ENCODE results near the gene FNBP1.
"Not testable (repeated sequence)": the region's sequence is repeated elsewhere in the genome, so short reads cannot be mapped to it uniquely, and the experiment has no call there.

Gene FNBP1

GRCh38 chr9:130023144-130023787 lies 19.7 kb downstream of the FNBP1 start:
- Histone ChIP-seq H3K27ac (ENCODE audit: low read depth, low read length) (no peak overlapping the region), H3K9me3 (ENCODE audit: control insufficient read depth in 5 of 5, low read length in 5 of 5) (peaks cover 0 to 4% (median 0%) of the 10 kb centered on the region in 5 donors), H3K27me3 (ENCODE audit: control insufficient read depth in 5 of 5, insufficient read depth in 4 of 5, low read length in 5 of 5) (no peaks in the 10 kb centered on the region), H3K9ac (ENCODE audit: low read length in 5 of 5) (no peak overlapping the region), H3K36me3 (ENCODE audit: control insufficient read depth in 5 of 5, insufficient read depth in 5 of 5, low read length in 5 of 5) (no peaks in the 10 kb centered on the region), H3K4me3 (ENCODE audit: low read depth in 1 of 5, low read length in 5 of 5) (no peak overlapping the region), H3K4me1 (ENCODE audit: control insufficient read depth in 5 of 5, insufficient read depth in 5 of 5, low read length in 5 of 5) (peaks cover 0 to 13% (median 10%) of the 10 kb centered on the region in 5 donors)

DNA sequence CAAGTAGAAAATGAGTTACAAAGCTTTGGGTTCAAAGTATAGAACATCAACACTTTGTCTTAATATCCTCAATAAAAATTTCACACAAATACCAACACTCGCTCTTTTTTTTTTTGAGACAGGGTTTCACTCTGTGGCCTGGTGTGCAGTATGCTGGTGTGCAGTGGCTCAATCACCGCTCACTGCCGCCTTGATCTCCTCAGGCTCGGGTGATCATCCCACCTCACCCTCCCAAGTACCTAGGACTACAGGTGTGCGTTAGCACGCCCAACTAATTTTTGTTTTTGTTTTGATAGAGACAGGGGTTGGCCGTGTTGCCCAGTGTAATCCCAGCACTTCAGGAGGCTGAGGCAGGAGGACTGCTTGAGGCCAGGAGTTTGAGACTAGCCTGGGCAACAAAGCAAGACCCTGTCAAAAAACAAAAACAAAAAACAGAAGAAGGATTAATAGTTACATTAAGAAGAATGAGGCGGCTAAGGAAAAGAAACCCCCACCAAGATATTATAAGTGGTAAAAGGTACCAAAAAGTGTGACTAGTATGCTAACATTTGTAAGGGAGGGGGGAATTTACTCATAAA lies 20.3 kb downstream of the FNBP1 start:
- peaks cover 0 to 13% (median 10%) of the 10 kb centered on the region in 5 donors for H3K4me1 ChIP-seq (ENCODE audit: control insufficient read depth in 5 of 5, insufficient read depth in 5 of 5, low read length in 5 of 5)
- H3K27ac ChIP-seq (ENCODE audit: low read depth, low read length) = no peak overlapping the region
- no peak overlapping the region for H3K9ac ChIP-seq (ENCODE audit: low read length in 5 of 5)
- no peak overlapping the region for H3K4me3 ChIP-seq (ENCODE audit: low read depth in 1 of 5, low read length in 5 of 5)
- peaks cover 0 to 3% (median 0%) of the 10 kb centered on the region in 5 donors for H3K9me3 ChIP-seq (ENCODE audit: control insufficient read depth in 5 of 5, low read length in 5 of 5)
- H3K36me3 ChIP-seq (ENCODE audit: control insufficient read depth in 5 of 5, insufficient read depth in 5 of 5, low read length in 5 of 5) = no peaks in the 10 kb centered on the region
- no peaks in the 10 kb centered on the region for H3K27me3 ChIP-seq (ENCODE audit: control insufficient read depth in 5 of 5, insufficient read depth in 4 of 5, low read length in 5 of 5)

DNA sequence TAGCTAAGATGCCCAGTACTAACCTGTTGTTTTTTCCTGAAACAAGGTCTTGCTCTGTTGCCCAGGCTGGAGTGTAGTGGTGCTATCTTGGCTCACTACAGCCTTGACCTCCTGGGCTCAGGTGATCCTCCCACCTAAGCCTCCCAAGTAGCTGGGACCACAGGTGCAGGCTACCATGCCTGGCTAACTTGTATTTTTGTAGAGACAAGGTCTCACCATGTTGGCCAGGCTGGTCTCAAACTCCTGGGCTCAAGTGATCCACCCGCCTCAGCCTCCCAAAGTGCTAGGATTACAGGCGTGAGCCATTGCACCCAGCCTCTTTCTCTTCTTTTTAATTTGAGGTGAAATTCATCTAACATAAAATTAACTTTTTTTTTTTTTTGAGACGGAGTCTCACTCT lies 21.1 kb downstream of the FNBP1 start:
- H3K4me1 ChIP-seq (ENCODE audit: control insufficient read depth in 5 of 5, insufficient read depth in 5 of 5, low read length in 5 of 5) = peaks cover 0 to 13% (median 10%) of the 10 kb centered on the region in 5 donors
- H3K36me3 ChIP-seq (ENCODE audit: control insufficient read depth in 5 of 5, insufficient read depth in 5 of 5, low read length in 5 of 5); H3K9ac ChIP-seq (ENCODE audit: low read length in 5 of 5); H3K27ac ChIP-seq (ENCODE audit: low read depth, low read length); H3K4me3 ChIP-seq (ENCODE audit: low read depth in 1 of 5, low read length in 5 of 5); H3K9me3 ChIP-seq (ENCODE audit: control insufficient read depth in 5 of 5, low read length in 5 of 5); H3K27me3 ChIP-seq (ENCODE audit: control insufficient read depth in 5 of 5, insufficient read depth in 4 of 5, low read length in 5 of 5): not testable (repeated sequence)

GRCh38 chr9:130021123-130021522 lies 21.9 kb downstream of the FNBP1 start:
- no peak overlapping the region for H3K4me3 ChIP-seq (ENCODE audit: low read depth in 1 of 5, low read length in 5 of 5)
- H3K36me3 ChIP-seq (ENCODE audit: control insufficient read depth in 5 of 5, insufficient read depth in 5 of 5, low read length in 5 of 5) = no peaks in the 10 kb centered on the region
- H3K9ac ChIP-seq (ENCODE audit: low read length in 5 of 5) = no peak overlapping the region
- no peak overlapping the region for H3K27ac ChIP-seq (ENCODE audit: low read depth, low read length)
- H3K27me3 ChIP-seq (ENCODE audit: control insufficient read depth in 5 of 5, insufficient read depth in 4 of 5, low read length in 5 of 5) = no peaks in the 10 kb centered on the region
- peaks cover 0 to 13% (median 7%) of the 10 kb centered on the region in 5 donors for H3K4me1 ChIP-seq (ENCODE audit: control insufficient read depth in 5 of 5, insufficient read depth in 5 of 5, low read length in 5 of 5)
- H3K9me3 ChIP-seq (ENCODE audit: control insufficient read depth in 5 of 5, low read length in 5 of 5) = no peaks in the 10 kb centered on the region

- H3K9ac ChIP-seq (ENCODE audit: low read length in 5 of 5) = no peak overlapping the region
- no peak overlapping the region for H3K27ac ChIP-seq (ENCODE audit: low read depth, low read length)
- no peaks in the 10 kb centered on the region for H3K27me3 ChIP-seq (ENCODE audit: control insufficient read depth in 5 of 5, insufficient read depth in 4 of 5, low read length in 5 of 5)
- no peaks in the 10 kb centered on the region for H3K36me3 ChIP-seq (ENCODE audit: control insufficient read depth in 5 of 5, insufficient read depth in 5 of 5, low read length in 5 of 5)
- H3K4me3 ChIP-seq (ENCODE audit: low read depth in 1 of 5, low read length in 5 of 5) = no peak overlapping the region
- H3K9me3 ChIP-seq (ENCODE audit: control insufficient read depth in 5 of 5, low read length in 5 of 5) = no peaks in the 10 kb centered on the region
- peaks cover 0 to 13% (median 7%) of the 10 kb centered on the region in 5 donors for H3K4me1 ChIP-seq (ENCODE audit: control insufficient read depth in 5 of 5, insufficient read depth in 5 of 5, low read length in 5 of 5)
These were observed 22.4 kb downstream of the FNBP1 start for GRCh38 chr9:130020618-130021017.

DNA sequence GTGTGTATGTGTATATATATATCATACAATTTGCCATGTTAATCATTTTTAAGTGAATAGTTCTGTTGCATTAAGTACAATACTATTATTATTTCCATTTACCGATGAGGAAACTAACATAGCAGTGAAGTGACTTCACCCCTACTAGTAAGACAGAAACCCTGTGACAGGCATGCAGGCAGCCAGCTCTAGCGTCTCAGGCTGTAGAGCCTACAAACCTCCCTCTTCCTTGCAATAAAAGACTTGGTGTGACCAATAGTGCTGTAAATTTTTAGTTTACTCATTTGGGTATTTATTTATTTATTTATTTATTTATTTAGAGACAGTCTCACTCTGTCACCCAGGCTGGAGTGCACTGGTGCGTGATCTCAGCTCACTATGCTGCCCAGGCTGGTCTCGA lies 24.7 kb downstream of the FNBP1 start:
- H3K27me3 ChIP-seq (ENCODE audit: control insufficient read depth in 5 of 5, insufficient read depth in 4 of 5, low read length in 5 of 5) = no peaks in the 10 kb centered on the region
- no peaks in the 10 kb centered on the region for H3K36me3 ChIP-seq (ENCODE audit: control insufficient read depth in 5 of 5, insufficient read depth in 5 of 5, low read length in 5 of 5)
- peaks cover 0 to 10% (median 3%) of the 10 kb centered on the region in 5 donors for H3K4me1 ChIP-seq (ENCODE audit: control insufficient read depth in 5 of 5, insufficient read depth in 5 of 5, low read length in 5 of 5)
- no peak overlapping the region for H3K9ac ChIP-seq (ENCODE audit: low read length in 5 of 5)
- H3K4me3 ChIP-seq (ENCODE audit: low read depth in 1 of 5, low read length in 5 of 5) = no peak overlapping the region
- no peaks in the 10 kb centered on the region for H3K9me3 ChIP-seq (ENCODE audit: control insufficient read depth in 5 of 5, low read length in 5 of 5)
- no peak overlapping the region for H3K27ac ChIP-seq (ENCODE audit: low read depth, low read length)

DNA sequence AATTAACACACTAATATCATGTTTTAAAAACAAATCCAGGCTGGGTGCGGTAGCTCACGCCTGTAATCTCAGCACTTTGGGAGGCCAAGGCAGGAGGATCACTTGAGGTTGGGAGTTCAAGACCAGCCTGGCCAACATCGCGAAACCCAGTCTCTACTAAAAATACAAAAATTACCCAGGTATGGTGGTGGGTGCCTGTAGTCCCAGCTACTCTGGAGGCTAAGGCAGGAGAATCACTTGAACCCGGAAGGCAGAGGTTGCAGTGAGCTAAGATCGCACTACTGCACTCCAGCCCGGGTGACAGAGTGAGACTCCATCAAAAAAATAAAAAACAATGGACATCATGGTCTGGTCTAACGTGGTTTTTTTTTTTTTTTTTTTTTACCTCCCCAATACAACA lies 25.5 kb downstream of the FNBP1 start:
- H3K36me3 ChIP-seq (ENCODE audit: control insufficient read depth in 5 of 5, insufficient read depth in 5 of 5, low read length in 5 of 5); H3K9ac ChIP-seq (ENCODE audit: low read length in 5 of 5); H3K27ac ChIP-seq (ENCODE audit: low read depth, low read length); H3K4me1 ChIP-seq (ENCODE audit: control insufficient read depth in 5 of 5, insufficient read depth in 5 of 5, low read length in 5 of 5); H3K27me3 ChIP-seq (ENCODE audit: control insufficient read depth in 5 of 5, insufficient read depth in 4 of 5, low read length in 5 of 5); H3K4me3 ChIP-seq (ENCODE audit: low read depth in 1 of 5, low read length in 5 of 5); H3K9me3 ChIP-seq (ENCODE audit: control insufficient read depth in 5 of 5, low read length in 5 of 5): not testable (repeated sequence)

DNA sequence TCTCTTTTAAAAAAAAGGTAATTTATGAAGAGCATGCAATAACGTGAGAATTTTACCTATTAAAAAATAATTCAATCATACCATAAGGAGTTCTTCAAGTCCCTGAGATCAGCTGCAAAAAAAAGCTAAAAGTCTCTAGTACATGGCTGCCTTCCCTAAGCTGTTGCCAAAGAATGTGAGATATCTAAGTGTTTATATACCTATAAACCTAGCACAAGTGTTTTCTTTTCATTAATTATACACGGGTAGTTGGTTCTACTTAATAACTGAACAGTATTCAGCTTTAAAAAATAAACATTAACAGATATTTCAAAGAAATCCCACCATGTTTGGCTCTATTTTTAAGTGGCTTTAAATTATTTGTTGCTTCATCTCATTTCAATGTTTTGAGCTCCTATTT lies 25.9 kb downstream of the FNBP1 start:
- H3K9me3 ChIP-seq (ENCODE audit: control insufficient read depth in 5 of 5, low read length in 5 of 5) = peaks cover 0 to 2% (median 0%) of the 10 kb centered on the region in 5 donors
- no peak overlapping the region for H3K4me3 ChIP-seq (ENCODE audit: low read depth in 1 of 5, low read length in 5 of 5)
- no peak overlapping the region for H3K27ac ChIP-seq (ENCODE audit: low read depth, low read length)
- H3K9ac ChIP-seq (ENCODE audit: low read length in 5 of 5) = no peak overlapping the region
- no peaks in the 10 kb centered on the region for H3K36me3 ChIP-seq (ENCODE audit: control insufficient read depth in 5 of 5, insufficient read depth in 5 of 5, low read length in 5 of 5)
- H3K4me1 ChIP-seq (ENCODE audit: control insufficient read depth in 5 of 5, insufficient read depth in 5 of 5, low read length in 5 of 5) = peaks cover 0 to 6% (median 0%) of the 10 kb centered on the region in 5 donors
- H3K27me3 ChIP-seq (ENCODE audit: control insufficient read depth in 5 of 5, insufficient read depth in 4 of 5, low read length in 5 of 5) = no peaks in the 10 kb centered on the region

GRCh38 chr9:130015353-130016019 lies 27.5 kb downstream of the FNBP1 start:
- H3K36me3 ChIP-seq (ENCODE audit: control insufficient read depth in 5 of 5, insufficient read depth in 5 of 5, low read length in 5 of 5) = no peaks in the 10 kb centered on the region
- H3K27ac ChIP-seq (ENCODE audit: low read depth, low read length) = no peak overlapping the region
- no peaks in the 10 kb centered on the region for H3K27me3 ChIP-seq (ENCODE audit: control insufficient read depth in 5 of 5, insufficient read depth in 4 of 5, low read length in 5 of 5)
- no peak overlapping the region for H3K9ac ChIP-seq (ENCODE audit: low read length in 5 of 5)
- H3K4me3 ChIP-seq (ENCODE audit: low read depth in 1 of 5, low read length in 5 of 5) = no peak overlapping the region
- H3K4me1 ChIP-seq (ENCODE audit: control insufficient read depth in 5 of 5, insufficient read depth in 5 of 5, low read length in 5 of 5) = no peaks in the 10 kb centered on the region
- H3K9me3 ChIP-seq (ENCODE audit: control insufficient read depth in 5 of 5, low read length in 5 of 5) = peaks cover 0 to 5% (median 0%) of the 10 kb centered on the region in 5 donors

GRCh38 chr9:130013326-130013725 lies 29.7 kb downstream of the FNBP1 start:
- H3K9me3 ChIP-seq (ENCODE audit: control insufficient read depth in 5 of 5, low read length in 5 of 5) = peaks cover 0 to 5% (median 0%) of the 10 kb centered on the region in 5 donors
- no peaks in the 10 kb centered on the region for H3K4me1 ChIP-seq (ENCODE audit: control insufficient read depth in 5 of 5, insufficient read depth in 5 of 5, low read length in 5 of 5)
- no peaks in the 10 kb centered on the region for H3K27me3 ChIP-seq (ENCODE audit: control insufficient read depth in 5 of 5, insufficient read depth in 4 of 5, low read length in 5 of 5)
- H3K4me3 ChIP-seq (ENCODE audit: low read depth in 1 of 5, low read length in 5 of 5) = no peak overlapping the region
- H3K27ac ChIP-seq (ENCODE audit: low read depth, low read length) = no peak overlapping the region
- no peaks in the 10 kb centered on the region for H3K36me3 ChIP-seq (ENCODE audit: control insufficient read depth in 5 of 5, insufficient read depth in 5 of 5, low read length in 5 of 5)
- H3K9ac ChIP-seq (ENCODE audit: low read length in 5 of 5) = no peak overlapping the region

All from subcutaneous abdominal adipose tissue (tissue), 5 donors.